OCI-M2 (cell line): ENCODE results near the gene SRD5A1.

Experiments
- DNase-seq: peaks from one replicate; lab custom pipeline; 2025; ENCODE audit not compliant: unreplicated experiment; lab: John Stamatoyannopoulos, UW

Gene SRD5A1

DNA sequence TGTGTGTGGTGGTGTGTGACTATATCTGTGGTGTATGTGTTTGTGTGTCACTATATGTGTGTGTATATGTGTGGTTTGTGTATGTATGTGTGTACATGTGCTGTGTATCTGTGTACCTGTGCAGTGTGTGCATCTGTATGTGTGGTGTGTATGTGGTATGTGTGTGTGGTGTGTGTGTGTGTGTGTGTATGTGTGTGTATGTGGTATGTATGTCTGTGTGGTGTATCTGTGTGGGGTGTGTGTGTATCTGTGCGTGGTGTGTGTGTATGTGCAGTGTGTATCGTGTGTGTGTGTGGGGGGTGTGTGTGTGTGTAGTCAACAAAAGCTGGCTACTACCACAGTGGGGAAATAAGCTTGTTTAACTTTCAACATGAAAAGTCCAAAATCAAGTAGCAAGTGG lies 48.4 kb downstream of the SRD5A1 start:
- DNase-seq = no peak

GRCh38 chr5:6682239-6682638 lies 49.0 kb downstream of the SRD5A1 start:
- DNase-seq = no peak

- DNase-seq = no peak
Measured at GRCh38 chr5:6683241-6683640, 50.0 kb downstream of the SRD5A1 start.

DNA sequence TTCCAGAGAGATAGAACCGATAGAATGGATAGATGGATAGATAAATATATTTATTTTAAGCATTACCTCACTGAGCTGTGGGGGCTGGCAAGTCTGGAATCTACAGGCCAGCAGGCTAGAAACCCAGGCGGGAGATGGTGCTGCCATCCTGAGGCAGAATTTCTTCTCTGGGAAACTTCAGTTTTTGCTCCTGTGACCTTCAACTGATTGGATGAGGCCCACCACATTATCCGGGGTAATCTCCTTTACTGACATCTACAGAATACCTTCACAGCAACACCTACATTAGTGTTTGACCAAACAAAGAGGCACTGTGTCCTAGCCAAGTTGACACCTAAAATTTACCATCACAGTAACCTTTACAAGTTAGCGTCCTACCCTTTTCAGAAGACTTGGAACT lies 50.8 kb downstream of the SRD5A1 start:
- DNase-seq = no peak

DNA sequence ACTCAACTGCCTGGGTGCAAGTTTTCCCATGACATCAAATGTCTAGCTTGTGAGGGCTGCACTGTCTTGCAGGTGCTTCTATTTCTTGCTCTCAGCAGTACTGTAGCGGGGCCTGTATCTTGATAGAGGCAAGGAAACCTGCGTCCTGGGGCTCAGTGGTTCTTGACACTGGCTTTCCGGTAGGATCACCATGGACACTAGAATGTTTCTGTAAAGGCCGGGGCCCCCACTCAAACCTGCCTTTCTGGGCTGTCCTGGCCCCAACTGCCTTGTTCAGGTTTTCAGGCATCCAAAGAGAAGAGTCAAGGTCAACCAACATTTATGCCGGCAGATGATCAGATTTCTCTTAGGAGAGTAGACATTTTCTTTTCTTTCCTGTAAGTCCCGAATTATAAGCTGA lies 53.3 kb downstream of the SRD5A1 start:
- DNase-seq = no peak

DNA sequence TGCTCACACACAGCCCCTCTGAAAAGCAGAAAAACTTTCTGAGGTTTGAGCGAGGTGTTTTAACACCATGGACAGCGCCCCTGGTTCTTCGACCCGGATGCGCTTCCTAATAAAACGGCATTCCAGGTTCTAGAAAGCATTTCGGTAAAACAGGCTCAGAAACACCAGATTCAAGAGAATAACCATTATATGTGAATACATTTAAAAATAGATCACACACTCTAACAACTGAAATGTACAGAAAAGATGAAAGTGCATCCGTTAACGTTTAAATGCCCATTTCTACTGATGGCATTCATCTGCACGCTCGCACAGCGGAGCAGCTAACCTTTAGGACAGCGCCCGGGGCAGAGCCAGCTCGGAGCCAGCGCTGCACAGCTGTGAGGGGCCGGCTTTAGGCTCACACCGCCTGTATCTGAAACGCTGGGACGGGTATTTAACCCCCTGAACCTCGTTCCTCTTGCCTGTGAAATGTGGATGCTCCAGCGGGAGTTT lies 53.7 kb downstream of the SRD5A1 start:
- DNase-seq = peak; percentile 5

- no peak for DNase-seq
Measured at GRCh38 chr5:6687505-6687904, 54.3 kb downstream of the SRD5A1 start.

GRCh38 chr5:6692906-6693305 lies 59.7 kb downstream of the SRD5A1 start:
- DNase-seq = no peak

GRCh38 chr5:6698696-6699095 lies 65.5 kb downstream of the SRD5A1 start:
- DNase-seq = no peak

DNA sequence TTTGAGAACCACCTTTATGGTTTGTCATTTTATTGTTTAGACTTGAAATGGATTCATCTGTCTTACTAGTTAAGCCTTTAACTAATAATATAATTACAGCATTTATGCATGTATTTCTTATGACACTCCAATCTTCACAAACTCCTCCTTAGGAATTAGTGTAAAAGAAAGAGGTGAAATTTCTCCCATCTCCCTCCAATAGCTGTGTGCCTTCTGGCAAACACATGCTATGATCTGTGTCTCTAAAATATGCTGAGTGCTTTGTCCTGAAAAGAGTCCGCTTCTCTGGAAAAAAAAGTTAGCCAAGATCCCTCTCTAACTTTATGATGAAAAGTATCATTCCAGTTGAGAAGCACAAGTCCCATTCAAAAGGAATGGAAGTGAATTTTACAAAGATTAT lies 66.1 kb downstream of the SRD5A1 start:
- no peak for DNase-seq

GRCh38 chr5:6700074-6700684 lies 66.9 kb downstream of the SRD5A1 start:
- no peak for DNase-seq

- DNase-seq = no peak
Measured at GRCh38 chr5:6700685-6701355, 67.6 kb downstream of the SRD5A1 start.

DNA sequence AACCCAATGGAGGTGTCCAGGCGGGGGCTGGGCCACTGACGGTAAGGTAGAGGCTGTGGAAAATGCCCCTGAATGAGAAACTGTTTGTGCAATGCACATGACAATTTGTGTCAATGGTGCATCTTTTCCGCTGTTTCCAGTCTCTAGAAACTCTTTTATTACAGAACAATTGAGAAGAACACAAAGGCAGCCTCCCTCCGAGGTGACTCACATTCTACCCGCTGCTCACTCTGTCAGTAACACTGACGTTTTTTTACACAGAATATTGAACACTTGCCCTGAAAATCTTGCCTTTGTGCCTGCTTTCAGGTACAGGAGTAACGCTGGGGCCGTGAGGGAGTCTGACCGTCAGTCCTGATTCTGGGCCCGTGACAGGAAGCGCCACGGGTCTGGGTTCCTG lies 68.3 kb downstream of the SRD5A1 start:
- no peak for DNase-seq

GRCh38 chr5:6702633-6703032 lies 69.4 kb downstream of the SRD5A1 start:
- DNase-seq = no peak

GRCh38 chr5:6703806-6704205 lies 70.6 kb downstream of the SRD5A1 start:
- no peak for DNase-seq

DNA sequence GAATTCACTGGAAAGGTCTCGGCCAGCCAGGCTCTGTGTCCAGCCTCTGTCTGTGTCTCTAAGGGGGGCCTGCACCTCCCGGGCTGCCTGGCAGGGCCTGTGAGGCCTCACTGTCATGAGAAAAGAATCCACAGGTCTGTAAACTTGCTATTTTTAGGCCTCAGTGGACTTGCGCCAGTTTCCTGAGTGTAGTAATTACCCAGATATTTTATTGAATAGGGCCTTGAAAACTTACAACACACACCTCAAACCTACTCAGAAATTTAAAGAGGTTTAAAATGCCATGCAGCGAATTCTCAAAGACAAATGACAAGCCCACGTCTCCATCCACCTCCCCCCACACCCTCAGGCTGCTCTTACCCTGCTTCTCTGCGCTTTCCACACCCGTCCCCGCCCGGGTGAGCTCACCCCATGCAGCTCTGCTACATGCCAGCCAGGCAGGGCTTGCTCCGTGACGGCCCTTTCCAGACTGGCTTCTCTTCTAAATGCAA lies 71.2 kb downstream of the SRD5A1 start:
- no peak for DNase-seq

DNA sequence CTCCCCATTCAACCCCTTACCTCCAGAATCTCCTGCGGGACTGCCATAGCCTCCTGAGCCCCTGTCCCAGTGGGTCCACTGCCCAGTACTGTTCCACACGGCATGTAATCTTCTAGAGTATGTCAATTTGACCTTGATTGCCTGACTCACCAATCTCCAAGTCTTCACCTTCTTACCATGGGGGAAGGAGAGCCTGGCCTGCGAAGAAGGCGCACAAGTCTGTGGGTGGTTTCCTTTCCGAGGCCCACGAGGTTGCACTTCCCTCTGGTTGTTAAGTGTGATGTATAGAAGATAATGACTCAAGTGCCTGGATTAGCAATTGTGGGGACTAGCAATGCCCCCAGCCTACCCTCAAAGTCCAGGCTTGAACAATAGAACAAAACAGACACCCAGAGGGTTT lies 71.8 kb downstream of the SRD5A1 start:
- DNase-seq = no peak

GRCh38 chr5:6705959-6706358 lies 72.7 kb downstream of the SRD5A1 start:
- no peak for DNase-seq

- DNase-seq = no peak
Measured at GRCh38 chr5:6707852-6708251, 74.6 kb downstream of the SRD5A1 start.

- no peak for DNase-seq
Measured at GRCh38 chr5:6708814-6709213, 75.6 kb downstream of the SRD5A1 start.

DNA sequence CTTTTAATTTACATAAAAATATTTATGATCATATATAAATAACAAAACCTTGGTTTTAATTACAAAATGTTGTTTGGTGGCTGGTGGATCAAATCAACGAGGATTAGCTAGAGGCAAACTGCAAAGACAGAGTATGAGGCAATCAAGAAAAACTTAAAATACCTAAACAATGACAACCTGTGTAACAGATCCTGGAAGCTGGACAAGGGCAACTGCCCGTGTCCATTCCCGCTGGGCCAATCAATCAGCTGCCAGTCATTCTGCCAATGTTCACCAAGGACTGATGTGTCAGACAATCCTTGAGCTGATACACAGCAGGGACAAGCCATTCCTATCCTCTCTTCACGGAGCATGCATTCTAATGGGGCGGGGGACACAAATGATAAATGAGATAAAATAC lies 76.8 kb downstream of the SRD5A1 start:
- no peak for DNase-seq

DNA sequence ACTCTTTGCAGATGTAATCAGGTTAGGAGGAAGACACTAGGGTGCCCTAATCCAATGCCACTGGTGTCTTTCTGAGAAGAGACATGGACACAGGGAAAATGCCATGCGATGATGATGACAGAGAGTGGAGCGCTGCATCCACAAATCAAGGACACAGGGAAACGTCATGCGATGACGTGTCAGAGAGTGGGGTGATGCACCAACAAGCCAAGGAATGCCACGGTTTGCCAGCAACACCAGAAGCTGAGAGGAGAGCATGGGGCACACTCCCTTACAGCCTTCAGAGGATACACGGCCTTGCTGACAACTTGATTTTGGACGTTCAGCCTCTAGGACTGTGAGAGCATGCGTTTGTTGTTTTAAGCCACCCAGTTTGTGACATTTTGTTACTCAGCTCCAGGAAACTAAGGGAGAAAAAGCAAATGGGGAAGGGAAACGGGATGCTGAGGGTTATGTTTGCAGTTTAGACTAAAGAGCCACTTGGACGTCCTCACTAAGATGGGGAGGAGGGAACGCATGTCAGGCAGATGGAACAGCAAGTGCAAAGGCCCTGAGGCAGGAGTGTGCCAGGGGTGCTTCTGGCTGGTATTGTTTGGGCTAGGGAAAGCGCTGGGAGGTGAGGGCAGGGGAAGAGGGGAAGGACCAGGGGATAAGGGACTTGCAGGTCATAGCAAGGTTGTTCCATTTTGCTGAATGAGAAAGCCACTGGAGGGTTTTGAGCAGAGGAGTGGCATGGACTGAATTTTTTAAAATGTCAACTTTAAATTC lies 77.5 kb downstream of the SRD5A1 start:
- DNase-seq = no peak
